ENCODE measurements around the gene SYNRG.

SYNRG gene

DNA sequence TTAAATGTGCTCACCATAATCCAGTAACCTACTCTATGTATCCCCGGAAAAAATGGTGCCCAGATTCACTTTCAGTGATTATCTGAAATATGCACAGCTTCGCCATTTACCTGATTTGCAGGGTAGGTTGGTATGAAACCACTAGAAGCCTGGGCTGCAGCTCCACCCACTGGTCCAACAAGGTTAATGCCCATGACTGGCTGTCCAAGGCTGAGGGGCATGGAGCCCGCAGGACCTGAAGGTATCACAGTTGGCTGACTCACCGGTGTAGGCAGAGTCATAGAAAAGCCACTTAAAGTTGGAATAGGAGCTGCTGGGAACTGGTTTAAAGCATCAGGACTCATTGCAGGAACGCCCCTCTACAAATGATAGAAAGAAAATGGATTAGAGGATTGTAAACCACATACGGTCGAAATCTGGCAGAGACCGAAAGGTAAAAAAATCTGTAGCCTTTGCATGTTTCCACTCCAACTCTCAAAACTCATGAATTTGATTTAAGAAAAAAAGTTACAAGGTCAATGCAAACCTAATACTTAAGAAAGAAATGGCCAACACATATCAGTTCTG is 38.6 kb downstream of the SYNRG start:
- Mint-ChIP-seq H3K36me3 (ENCODE audit: low read depth) (peaks cover 82% of the 10 kb centered on the region), H3K27ac (peak overlapping the region; percentile 40), H3K4me1 (ENCODE audit: low read depth) (peaks cover 4% of the 10 kb centered on the region), H3K27me3 (no peaks in the 10 kb centered on the region), H3K4me3 (no peak overlapping the region), H3K9me3 (no peaks in the 10 kb centered on the region)
- peak; percentile 45 for DNase-seq

DNA sequence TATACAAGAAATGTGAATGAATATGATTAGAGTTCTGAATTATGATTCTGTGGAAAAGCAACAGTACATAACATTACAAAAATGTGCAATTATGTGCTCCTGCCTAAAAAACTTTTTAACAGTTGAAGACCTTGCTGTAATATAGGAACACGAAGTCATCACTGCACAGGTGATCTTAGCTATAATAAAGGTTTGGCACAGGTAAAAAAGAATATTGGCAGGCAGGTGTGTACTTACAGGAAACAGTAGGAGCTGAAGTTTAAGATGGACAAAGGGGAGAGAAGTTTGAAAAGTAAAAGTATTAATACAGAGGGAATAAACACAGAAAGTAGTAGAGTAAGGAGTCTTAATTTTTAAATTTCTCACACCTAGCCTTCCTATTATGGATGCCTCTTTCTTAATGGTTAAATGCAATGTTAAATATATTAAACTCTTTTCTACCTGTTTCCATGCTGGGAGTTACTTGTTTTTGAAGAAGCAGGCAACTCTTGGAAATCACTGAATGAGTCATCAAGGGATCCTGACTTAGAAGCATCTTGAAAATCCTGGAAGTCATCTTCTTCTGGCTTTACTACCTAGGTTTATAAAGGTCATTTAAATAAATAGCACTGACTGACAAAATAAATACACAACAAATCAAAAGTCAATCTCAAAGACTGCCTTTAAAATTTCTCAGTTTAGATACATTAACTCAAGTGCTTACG is 40.7 kb downstream of the SYNRG start:
- Mint-ChIP-seq H3K27me3 (no peaks in the 10 kb centered on the region), H3K36me3 (ENCODE audit: low read depth) (peaks cover 81% of the 10 kb centered on the region), H3K27ac (peak overlapping the region; percentile 79), H3K4me1 (ENCODE audit: low read depth) (peaks cover 7% of the 10 kb centered on the region), H3K9me3 (no peaks in the 10 kb centered on the region), H3K4me3 (no peak overlapping the region)
- no peak for DNase-seq

DNA sequence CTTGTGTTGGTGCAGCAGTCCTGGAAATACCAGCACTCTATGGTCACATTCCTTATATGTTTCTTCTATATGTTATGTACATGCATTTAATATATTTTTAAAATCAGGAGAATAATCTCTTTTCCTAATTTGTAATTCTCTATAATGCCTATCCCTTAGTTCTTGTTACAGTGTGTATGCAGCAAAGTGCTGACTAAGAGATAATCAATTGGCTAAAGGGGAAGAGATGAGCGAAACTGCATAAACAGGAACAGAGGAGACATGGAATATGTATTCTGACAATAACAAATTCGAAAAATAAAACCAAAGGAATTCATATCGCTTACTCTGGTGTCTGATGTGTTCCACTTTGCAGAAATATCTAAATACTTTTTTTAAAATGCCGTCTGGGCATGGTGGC is 41.7 kb downstream of the SYNRG start:
- Mint-ChIP-seq H3K27me3 (no peaks in the 10 kb centered on the region), H3K9me3 (no peaks in the 10 kb centered on the region), H3K4me3 (no peak overlapping the region), H3K4me1 (ENCODE audit: low read depth) (peaks cover 7% of the 10 kb centered on the region), H3K27ac (peak overlapping the region; percentile 16), H3K36me3 (ENCODE audit: low read depth) (peaks cover 76% of the 10 kb centered on the region)
- DNase-seq: no peak

DNA sequence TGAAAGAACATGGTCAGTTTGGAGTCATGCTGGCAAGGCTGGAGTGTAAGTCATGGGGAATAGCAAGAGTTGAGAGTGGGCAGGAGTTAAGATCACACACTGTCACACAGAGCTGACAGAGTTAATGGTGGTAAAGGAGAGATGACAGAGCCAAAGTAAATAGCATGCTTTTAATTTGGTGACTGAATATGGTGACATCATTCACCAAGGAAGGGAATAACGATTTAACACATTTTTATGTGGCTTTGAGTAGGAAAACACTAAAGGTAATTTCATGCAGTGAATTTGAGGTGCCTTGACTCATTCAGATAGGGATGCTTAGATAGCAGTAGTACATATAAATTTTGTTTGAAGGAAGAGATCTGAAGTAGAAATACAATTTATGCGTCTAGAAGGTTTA is 42.1 kb downstream of the SYNRG start:
- peak overlapping the region; percentile 16 for H3K27ac Mint-ChIP-seq
- H3K36me3 Mint-ChIP-seq (ENCODE audit: low read depth): peaks cover 77% of the 10 kb centered on the region

DNA sequence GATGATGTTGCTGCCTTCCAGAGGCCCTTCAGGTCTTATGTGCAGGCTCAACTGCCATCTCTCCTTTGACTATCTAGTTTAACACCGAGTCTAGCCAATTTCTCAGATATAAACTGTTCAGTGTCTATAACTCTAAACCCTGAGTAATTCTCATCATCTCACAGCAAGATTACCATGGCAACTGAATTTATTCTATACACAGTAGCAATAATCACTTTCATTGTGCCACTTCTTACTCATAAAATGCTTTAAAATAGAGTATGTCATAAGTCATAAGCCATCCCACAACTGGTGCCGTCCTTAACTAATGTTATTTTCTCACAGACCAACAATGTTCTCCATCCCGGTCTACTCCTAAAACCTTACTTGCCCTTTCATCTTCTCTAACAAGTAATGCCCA is 45.0 kb downstream of the SYNRG start:
- H3K4me3 Mint-ChIP-seq: no peak overlapping the region
- no peaks in the 10 kb centered on the region for H3K27me3 Mint-ChIP-seq
- peaks cover 6% of the 10 kb centered on the region for H3K4me1 Mint-ChIP-seq (ENCODE audit: low read depth)
- no peak for DNase-seq
- H3K27ac Mint-ChIP-seq: peak overlapping the region; percentile 59
- H3K9me3 Mint-ChIP-seq: no peaks in the 10 kb centered on the region
- peaks cover 81% of the 10 kb centered on the region for H3K36me3 Mint-ChIP-seq (ENCODE audit: low read depth)

More for the DNA sequence above, 42.1 kb downstream of the SYNRG start:
- no peaks in the 10 kb centered on the region for H3K27me3 Mint-ChIP-seq
- no peaks in the 10 kb centered on the region for H3K9me3 Mint-ChIP-seq
- DNase-seq: no peak
- H3K4me3 Mint-ChIP-seq: no peak overlapping the region
- H3K4me1 Mint-ChIP-seq (ENCODE audit: low read depth): peaks cover 7% of the 10 kb centered on the region

DNA sequence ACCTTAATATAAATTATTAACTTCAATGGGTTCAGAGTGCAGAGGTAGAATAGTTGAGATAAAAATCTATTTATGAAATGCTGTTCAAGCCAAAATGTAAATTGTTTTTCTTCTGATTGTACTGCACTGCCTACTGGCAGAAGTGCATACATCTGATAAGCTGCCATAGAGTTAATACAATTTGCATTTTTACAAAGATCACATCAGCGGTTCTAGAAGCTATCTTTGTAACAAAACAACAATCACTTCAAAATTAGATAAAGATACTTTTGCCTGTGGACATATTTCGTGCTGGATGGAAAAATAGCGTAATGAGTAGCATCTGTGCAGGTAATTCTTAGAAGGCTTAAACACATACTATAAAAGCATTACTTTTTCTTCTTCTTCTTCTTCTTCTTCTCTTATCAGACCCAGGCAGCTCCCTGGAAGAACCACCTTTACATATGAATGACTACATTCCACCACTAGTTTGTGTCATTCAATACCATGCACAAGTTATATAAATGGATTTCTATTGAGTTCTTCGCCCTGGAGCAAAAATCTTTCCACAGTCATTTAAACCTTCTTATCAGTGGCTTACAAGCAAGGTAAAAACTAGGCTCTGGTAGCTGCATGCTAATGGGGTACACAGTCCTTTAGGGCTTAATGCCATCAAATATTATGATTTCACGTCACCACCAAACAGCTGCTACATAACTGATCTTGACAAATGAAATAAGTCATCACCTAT is 47.0 kb downstream of the SYNRG start:
- H3K27ac Mint-ChIP-seq: no peak overlapping the region
- peaks cover 81% of the 10 kb centered on the region for H3K36me3 Mint-ChIP-seq (ENCODE audit: low read depth)
- no peak for DNase-seq
- H3K27me3 Mint-ChIP-seq: no peaks in the 10 kb centered on the region
- no peaks in the 10 kb centered on the region for H3K9me3 Mint-ChIP-seq
- H3K4me1 Mint-ChIP-seq (ENCODE audit: low read depth): peaks cover 6% of the 10 kb centered on the region
- H3K4me3 Mint-ChIP-seq: no peak overlapping the region

DNA sequence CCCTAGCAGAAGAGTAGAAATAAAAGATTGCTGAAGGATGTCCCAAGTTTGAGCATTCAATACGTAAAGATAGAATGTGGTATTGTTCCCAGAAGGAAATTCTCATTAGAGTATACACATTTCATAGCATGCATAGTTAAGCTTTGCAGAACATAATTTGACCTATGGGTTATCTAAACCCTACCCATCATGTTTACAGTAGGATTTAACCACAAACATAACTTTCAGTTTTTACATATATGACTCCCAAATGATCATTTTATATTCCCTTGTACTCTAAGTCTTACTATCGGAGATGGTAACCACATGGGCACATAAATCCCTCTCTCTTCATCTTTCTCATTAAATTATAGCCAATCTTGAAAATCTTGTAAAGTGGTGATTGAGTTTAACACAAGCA is 50.9 kb downstream of the SYNRG start:
- Mint-ChIP-seq H3K4me3 (no peak overlapping the region), H3K9me3 (no peaks in the 10 kb centered on the region), H3K36me3 (ENCODE audit: low read depth) (peaks cover 81% of the 10 kb centered on the region), H3K27me3 (no peaks in the 10 kb centered on the region), H3K27ac (no peak overlapping the region), H3K4me1 (ENCODE audit: low read depth) (peaks cover 11% of the 10 kb centered on the region)
- DNase-seq: no peak

DNA sequence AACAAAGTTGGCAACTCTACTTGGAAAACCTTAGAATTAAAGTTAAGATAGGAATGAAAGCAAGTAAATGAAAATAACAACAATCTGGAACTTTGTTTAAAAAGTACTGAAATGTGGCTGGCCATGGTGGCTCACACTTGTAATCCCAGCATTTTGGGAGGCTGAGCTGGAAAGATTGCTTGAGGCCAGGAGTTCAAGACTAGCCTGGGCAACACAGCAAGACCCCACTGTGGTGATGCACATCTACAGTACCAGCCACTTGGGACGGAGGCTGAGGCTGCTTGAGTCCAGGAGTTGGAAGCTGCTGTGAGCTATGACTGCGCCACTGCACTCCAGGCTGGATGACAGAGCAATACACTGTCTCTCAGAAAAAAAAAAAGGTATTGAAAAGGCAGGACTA is 51.7 kb downstream of the SYNRG start:
- H3K36me3 Mint-ChIP-seq (ENCODE audit: low read depth): peaks cover 85% of the 10 kb centered on the region

DNA sequence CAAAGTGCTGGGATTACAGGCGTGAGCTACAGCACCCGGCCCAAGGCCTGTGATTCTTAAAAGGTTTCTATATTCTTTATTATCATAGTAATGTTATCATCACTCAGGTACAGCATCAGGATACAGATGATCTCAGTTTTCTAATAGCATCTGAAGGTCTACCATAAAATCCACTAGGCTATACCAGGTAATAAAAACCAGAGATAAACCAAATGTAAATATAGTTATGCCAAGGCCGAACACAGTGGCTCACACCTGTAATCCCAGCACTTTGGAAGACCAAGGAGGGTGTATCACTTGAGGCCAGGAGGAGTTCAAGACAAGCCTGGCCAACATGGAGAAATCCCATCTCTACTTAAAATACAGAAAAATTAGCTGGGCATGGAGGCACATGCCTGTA is 53.8 kb downstream of the SYNRG start:
- Mint-ChIP-seq H3K9me3 (no peaks in the 10 kb centered on the region), H3K36me3 (ENCODE audit: low read depth) (peaks cover 87% of the 10 kb centered on the region), H3K4me3 (no peak overlapping the region), H3K27me3 (no peaks in the 10 kb centered on the region), H3K27ac (no peak overlapping the region), H3K4me1 (ENCODE audit: low read depth) (peaks cover 39% of the 10 kb centered on the region)
- DNase-seq: no peak

More for the DNA sequence above, 51.7 kb downstream of the SYNRG start:
- Mint-ChIP-seq H3K4me1 (ENCODE audit: low read depth) (peaks cover 20% of the 10 kb centered on the region), H3K27me3 (no peaks in the 10 kb centered on the region), H3K9me3 (no peaks in the 10 kb centered on the region), H3K27ac (peak overlapping the region; percentile 30), H3K4me3 (no peak overlapping the region)
- no peak for DNase-seq

DNA sequence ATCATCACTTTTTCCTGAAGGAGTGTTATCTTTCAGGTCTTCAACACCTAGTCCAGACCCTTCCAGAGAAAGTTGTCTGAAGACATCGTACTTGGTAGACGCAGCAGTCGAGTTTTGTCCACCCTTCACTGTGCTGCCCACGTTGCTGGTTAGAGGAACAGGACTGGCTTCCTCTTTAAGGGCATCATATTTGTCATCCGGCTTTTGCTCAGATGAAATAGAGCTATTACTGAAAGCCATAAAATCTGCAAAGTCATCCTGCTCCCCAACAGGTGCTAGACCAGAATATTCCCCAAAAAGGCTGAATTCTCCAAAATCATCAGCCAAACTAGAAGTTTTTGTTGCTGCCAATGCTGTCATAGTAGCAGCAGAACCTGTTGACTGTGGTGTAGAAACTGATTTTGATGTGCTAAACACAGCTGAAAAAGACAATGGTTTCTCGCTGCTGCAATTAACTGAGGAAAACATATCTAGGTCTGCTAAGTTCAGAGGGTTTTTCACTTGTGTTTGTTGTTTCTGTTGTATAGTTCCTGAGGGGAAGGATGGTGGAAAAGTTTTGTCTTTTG is 55.7 kb downstream of the SYNRG start:
- H3K36me3 Mint-ChIP-seq (ENCODE audit: low read depth): peaks cover 82% of the 10 kb centered on the region
- H3K4me1 Mint-ChIP-seq (ENCODE audit: low read depth): peaks cover 46% of the 10 kb centered on the region
- H3K27me3 Mint-ChIP-seq: no peaks in the 10 kb centered on the region
- H3K9me3 Mint-ChIP-seq: no peaks in the 10 kb centered on the region
- peak overlapping the region; percentile 24 for H3K27ac Mint-ChIP-seq
- H3K4me3 Mint-ChIP-seq: no peak overlapping the region
- DNase-seq: no peak

DNA sequence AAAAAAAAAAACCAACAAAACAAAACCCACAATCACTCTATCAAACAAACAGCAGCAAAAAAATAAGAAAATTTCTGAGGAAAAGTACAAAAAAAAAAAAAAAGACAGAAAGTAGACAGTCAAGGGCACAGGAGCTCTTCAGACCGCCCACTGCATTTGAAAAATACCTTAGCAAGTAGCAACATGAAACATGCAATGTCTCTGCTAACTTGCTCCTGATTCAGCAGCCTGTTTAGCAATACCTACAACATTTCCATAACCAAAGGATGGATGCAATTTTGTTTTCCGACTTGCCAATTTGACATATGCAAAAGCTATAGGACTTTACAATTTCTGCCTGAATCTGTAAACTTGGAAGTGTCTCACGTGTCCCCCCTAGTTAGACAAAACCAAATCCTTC is 57.4 kb downstream of the SYNRG start:
- peaks cover 61% of the 10 kb centered on the region for H3K4me1 Mint-ChIP-seq (ENCODE audit: low read depth)
- H3K36me3 Mint-ChIP-seq (ENCODE audit: low read depth): peaks cover 77% of the 10 kb centered on the region
- H3K4me3 Mint-ChIP-seq: no peak overlapping the region
- no peaks in the 10 kb centered on the region for H3K27me3 Mint-ChIP-seq
- peak overlapping the region; percentile 84 for H3K27ac Mint-ChIP-seq
- DNase-seq: no peak
- no peaks in the 10 kb centered on the region for H3K9me3 Mint-ChIP-seq

DNA sequence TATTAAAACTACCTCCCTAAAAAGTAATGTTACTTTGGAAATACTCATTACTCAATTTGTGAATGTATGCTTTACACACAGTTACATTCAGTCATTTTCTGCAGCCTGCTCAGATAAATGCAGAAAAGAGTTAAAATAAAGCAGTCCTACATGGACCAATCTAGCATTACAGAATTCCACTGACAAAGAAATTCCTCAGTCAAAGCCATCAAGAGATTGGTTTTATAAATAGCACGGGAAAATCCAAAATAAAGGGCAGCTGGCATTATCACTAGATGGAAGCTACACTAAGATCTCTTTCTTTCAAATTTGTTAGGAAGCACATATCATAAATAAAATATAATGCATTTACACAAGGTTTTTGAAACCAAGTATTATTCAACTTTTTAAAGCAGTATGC is 61.2 kb downstream of the SYNRG start:
- H3K9me3 Mint-ChIP-seq: no peaks in the 10 kb centered on the region
- H3K36me3 Mint-ChIP-seq (ENCODE audit: low read depth): peaks cover 74% of the 10 kb centered on the region
- no peak for DNase-seq
- H3K27ac Mint-ChIP-seq: peak overlapping the region; percentile 60
- no peak overlapping the region for H3K4me3 Mint-ChIP-seq
- peaks cover 63% of the 10 kb centered on the region for H3K4me1 Mint-ChIP-seq (ENCODE audit: low read depth)
- no peaks in the 10 kb centered on the region for H3K27me3 Mint-ChIP-seq

DNA sequence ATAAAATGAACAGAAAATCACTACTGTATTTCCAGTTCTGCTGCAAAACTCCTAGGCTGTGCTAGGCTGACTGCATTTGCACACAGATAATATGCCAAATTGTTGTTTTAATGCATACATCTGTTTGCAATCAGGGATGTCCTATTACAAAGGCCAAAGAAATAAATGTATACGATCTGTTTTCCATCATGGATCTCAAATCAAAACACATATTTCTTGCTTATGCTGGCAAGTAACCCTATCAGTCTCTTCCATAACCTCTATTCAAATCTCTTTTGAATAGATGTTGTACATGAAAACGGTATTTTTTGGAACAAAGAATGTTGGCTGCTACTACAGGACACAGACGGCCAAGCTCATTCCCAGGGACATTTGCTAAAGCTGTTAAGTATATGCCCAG is 62.9 kb downstream of the SYNRG start:
- peaks cover 52% of the 10 kb centered on the region for H3K4me1 Mint-ChIP-seq (ENCODE audit: low read depth)
- H3K36me3 Mint-ChIP-seq (ENCODE audit: low read depth): peaks cover 73% of the 10 kb centered on the region
- no peaks in the 10 kb centered on the region for H3K9me3 Mint-ChIP-seq
- no peak overlapping the region for H3K4me3 Mint-ChIP-seq
- no peaks in the 10 kb centered on the region for H3K27me3 Mint-ChIP-seq
- DNase-seq: no peak
- H3K27ac Mint-ChIP-seq: peak overlapping the region; percentile 35

DNA sequence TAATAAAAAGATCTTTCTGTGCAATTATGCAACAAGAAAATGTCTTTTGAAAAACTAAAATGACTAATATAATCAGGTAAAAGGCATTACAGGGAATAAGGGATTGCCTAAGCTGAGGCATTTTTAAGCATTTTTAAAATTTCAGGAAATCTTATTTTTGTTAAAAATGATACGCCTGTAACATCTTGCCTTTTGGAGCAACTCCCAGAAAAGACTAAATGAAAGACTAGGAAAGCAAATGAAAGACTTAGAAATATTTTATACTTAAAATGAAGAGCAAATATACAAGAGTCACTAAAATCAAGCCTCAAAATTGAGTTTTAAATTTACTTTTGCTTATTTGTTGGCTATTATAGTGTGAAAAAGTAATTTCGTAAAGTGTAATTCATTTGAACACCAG is 63.7 kb downstream of the SYNRG start:
- no peaks in the 10 kb centered on the region for H3K9me3 Mint-ChIP-seq
- peaks cover 44% of the 10 kb centered on the region for H3K4me1 Mint-ChIP-seq (ENCODE audit: low read depth)
- DNase-seq: no peak
- H3K4me3 Mint-ChIP-seq: no peak overlapping the region
- H3K36me3 Mint-ChIP-seq (ENCODE audit: low read depth): peaks cover 73% of the 10 kb centered on the region
- H3K27ac Mint-ChIP-seq: peak overlapping the region; percentile 11
- no peaks in the 10 kb centered on the region for H3K27me3 Mint-ChIP-seq

DNA sequence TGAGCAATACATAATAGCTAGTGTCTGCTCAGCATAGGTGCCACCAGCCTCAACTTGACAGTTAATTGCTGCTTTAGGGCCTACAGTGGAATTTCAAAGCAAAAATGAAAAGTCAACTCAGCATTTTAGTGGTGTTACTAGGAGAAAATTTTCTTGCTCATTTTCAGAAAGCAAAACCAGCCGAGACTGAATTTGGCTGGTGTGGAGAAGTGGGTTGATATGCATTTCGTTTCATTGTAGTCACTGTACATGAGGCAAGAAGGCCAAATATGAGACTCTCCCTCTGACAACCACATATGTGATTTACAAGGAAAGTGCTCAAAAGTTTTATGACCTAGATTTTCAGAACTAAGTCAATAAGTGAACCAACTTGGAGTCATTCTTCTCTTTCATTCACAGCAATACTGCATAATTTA is 65.6 kb downstream of the SYNRG start:
- Mint-ChIP-seq H3K4me1 (ENCODE audit: low read depth) (peaks cover 37% of the 10 kb centered on the region), H3K27ac (peak overlapping the region; percentile 68), H3K9me3 (no peaks in the 10 kb centered on the region), H3K4me3 (no peak overlapping the region), H3K36me3 (ENCODE audit: low read depth) (peaks cover 78% of the 10 kb centered on the region), H3K27me3 (no peaks in the 10 kb centered on the region)
- no peak for DNase-seq
